HG02981 (cell line): ENCODE measurements around the gene CNOT1.

Experiments
- ATAC-seq: cut with Tn5 transposase; IDR thresholded peaks from one replicate; pipeline ENCODE4 v1.9.1; 2021; ENCODE audit warnings: mild to moderate bottlenecking, moderate library complexity; ENCODE audit not compliant: unreplicated experiment

The CNOT1 gene

DNA sequence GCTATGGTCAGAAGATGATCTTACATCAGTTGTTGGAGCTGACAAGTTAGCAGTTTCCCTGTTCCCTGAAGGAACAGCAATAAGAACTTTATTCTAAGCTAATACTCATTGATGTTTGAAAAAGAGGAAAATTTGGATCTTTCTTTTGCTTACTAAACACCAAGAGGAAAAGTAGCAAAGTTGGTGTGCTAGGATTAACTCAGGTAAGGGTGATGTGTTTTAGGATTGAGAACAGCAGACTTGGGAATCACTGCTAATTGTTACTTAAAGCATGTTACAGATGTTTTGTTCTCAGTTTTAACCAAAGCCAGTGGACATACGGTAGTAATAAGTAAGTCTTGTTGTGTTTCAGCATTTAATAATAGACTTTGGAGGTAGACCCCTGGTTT, 110.7 kb downstream of the CNOT1 start:
- no peak for ATAC-seq

GRCh38 chr16:58518083-58518979, 111.3 kb downstream of the CNOT1 start:
- ATAC-seq = peak; percentile 42

DNA sequence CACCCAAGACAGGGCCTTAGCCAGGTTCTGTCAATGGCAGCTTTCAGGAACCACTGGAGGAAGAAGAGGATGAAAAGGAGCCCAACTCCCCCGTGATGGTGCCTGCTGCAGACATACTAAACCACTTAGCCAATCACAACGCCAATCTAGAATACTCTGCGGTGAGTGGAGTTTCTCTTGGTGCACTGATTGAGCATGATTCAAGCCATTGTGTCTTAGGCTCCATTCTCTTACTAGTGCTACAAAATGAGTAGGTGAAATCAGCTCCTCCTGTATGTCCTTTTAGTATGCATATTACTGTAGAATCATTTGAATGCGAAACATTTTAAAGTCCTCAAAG, 112.9 kb downstream of the CNOT1 start:
- ATAC-seq = no peak

GRCh38 chr16:58515871-58516767, 113.5 kb downstream of the CNOT1 start:
- ATAC-seq = peak; percentile 27

GRCh38 chr16:58515125-58515870, 114.3 kb downstream of the CNOT1 start, which contains the start of gene SETD6:
Gene SETD6, plus strand, starts transcription at chr16:58515517. Its CDS starts 21 bp downstream, at chr16:58515538.
- peak; percentile 66 for ATAC-seq

- ATAC-seq = no peak
Observed at GRCh38 chr16:58513874-58514273, 115.8 kb downstream of the CNOT1 start.

DNA sequence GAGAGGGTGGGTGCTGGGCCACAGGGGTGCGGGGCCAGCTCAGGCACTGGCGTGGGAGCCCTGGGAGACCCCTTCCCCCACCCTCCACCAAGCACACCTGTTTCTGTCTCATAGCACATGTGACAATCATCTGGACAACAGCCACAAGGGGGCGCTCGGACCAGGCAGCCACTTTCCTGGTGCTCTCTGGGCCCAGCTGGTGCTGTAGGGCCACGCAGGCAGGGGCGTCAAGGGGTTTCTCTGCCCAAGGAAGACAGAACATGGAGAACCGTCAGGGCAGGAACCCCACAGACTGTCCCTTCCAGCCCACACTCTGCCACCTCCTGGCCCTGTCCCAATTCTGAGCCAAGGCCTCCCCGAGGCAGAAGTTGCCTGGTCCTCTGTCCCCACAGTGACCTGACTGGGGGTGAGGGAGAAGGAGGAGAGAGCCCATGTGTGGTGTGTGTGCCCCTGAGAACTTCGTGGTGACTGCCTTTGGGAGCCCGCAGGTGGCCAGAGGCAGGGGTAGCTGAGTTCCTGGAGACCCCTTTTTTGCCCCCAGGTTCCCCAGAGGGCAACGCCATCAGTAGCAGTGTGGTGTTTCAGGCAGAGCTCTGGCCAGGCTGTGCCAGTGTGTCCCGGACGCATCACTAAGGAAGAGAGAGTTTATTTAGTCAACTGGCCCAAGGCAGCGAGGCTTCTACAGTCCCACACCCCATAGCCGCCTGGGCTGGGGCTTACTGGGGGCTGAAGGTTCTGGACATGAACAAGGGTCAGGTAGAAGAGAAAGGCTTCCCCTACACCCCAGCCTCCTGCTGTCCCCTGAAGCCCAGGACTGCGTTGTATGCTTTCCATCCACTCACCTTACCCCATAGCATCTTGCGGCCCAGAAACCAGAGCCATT, 117.5 kb downstream of the CNOT1 start:
- peak; percentile 33 for ATAC-seq

DNA sequence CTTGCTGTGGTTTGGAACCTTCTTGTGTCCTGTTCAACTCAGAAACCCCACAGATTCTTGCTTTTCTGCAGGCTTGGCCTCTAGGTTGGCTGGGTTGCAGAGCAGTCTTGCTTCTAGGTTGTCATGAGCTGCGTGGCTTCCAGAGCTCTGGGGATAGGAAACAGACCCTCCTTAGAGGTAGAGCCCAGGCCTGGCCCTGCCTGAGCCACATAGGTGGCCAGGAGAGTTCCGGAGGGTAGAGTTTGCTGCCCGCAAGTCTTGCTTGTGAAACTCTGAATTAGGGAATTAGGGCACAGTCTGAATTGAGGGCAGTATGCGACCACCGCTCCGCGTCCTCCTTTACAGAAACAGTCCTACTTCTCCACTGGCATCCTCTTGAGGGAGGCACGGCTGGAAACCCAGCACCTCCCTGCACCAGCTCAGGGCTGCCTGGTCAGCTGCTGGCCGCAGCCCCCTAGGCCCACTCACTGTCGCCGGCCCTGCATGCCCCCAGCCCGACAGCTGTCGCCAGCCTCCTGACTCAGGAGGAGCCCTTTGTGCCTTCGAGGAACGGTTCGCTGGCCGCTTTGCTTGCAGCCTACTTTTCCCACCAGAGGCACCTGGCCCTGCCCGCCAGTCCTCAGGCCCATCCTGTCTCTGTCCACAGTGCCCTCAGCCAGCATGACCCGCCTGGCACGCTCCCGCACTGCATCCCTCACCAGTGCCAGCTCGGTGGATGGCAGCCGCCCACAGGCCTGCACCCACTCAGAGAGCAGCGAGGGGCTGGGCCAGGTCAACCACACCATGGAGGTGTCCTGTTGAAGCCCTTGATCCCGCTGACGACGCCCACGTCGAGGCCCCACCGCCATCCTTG, 118.6 kb downstream of the CNOT1 start:
- ATAC-seq = no peak

DNA sequence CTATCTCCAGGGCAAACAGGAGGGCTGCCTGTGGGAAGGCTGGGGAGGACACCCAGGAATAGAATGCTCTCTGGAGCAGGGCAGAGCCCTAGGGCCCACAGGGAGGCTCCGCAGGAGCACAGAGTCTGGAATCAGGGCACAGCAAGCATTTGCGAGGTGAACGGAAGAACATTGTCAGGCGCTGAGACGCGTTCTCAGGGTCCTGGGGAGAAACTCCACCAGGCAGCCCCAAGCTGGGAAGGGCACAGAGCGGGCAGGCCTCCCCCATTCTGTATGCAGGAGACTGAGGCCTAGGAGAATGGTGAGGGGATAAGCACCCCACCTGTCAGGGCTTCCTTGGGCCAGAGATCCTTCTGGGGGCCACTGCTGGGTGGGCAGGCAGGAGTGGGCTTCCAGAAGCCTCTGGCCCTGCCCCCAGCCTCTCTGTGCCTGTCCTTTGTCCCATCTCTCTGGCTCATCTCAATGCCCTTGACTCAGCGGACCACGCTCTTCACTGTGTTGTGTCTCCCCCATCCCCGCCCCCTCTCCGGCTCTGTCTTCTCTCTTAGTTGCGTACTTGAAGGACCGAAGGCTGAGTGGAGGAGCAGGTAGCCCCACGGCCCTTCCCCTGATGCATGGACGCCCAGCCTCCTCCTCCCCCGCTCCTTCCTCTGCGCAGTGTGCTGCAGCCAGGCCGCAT, 119.4 kb downstream of the CNOT1 start:
- no peak for ATAC-seq

- no peak for ATAC-seq
Observed at GRCh38 chr16:58509256-58510096, 120.2 kb downstream of the CNOT1 start.

GRCh38 chr16:58508671-58509251, 120.9 kb downstream of the CNOT1 start:
- no peak for ATAC-seq

- ATAC-seq = no peak
Observed at GRCh38 chr16:58507963-58508670, 121.5 kb downstream of the CNOT1 start.

DNA sequence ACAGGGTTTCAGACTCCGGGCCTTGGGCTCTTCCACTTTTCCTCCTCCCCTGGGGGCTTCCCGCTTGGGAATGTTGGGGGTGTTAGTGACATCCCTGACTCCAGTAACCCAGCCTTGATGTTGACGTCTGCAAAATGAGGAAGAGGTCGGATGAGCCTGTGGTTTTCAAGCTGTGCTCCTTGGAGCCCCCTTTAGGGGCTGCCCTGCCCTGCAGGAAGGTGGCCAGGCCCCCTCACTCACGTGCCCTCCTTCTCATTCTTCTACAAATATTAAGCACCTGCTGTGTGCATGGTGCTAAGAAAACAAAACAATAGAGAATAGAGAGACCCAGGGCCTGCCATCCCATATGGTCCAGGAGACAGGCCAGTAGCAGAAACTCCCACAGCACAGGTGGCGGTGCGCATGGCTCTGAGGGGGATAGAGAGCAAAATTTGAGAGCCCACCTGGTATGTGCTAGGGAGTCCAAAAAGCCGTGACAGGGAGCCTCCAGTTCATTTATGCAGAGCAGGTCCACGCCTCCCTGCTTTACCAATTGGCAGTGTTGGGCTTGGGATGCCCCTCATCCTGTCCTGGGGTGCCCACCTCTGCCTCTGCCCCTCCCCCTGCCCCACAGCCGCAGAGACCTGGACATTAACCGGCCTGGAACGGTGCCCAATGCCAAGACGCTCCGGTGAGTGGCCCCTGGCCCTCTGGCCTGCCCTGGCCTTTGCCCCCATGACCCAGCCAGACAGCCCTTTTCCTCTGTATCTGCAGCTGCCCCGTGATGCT, 122.2 kb downstream of the CNOT1 start:
- ATAC-seq = no peak

DNA sequence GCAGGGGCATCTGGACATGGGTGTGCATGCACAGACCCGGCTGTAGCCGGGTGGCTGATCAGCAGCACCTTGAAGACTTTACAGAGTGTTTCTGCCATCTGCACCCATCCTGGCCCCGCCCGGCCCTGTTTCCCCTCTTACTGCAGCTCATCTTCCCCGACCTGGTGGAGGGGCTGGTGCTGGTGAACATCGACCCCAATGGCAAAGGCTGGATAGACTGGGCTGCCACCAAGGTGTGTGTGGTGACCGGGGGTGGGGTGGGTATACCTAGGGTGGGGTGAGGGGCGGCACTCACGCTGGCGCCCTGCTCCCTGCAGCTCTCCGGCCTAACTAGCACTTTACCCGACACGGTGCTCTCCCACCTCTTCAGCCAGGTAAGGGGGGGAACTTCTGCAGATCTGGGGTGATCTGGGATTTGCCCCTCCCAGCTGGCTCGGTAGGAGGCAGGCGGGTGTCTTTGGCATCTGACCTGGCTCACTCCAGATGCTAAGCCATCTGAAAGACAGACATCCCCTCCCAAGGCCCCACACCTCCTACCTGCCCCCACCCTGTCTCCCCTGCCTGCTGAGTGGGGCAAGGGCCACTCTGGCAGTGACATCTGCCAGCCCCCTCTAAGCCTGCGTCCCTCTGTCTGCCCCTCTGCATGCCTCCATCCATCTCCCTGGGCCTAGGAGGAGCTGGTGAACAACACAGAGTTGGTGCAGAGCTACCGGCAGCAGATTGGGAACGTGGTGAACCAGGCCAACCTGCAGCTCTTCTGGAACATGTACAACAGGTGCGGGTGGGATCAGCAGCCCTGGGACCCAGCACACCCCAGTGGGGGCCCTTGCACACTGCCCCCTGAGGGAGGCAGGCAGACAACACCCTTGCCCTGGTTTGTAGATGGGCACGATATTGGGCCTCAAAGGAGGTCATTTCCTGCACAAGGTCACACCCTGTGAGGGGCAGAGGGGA, 123.1 kb downstream of the CNOT1 start:
- ATAC-seq = no peak
